HEK293 (cell line): ENCODE results near the gene KLHL35.

Source experiments
- CTCF ChIP-seq: fragments of 450-650 bp; formaldehyde crosslinking; IDR thresholded peaks from 2 replicates; pipeline ENCODE4 v1.5.1; 2016; ENCODE audit warnings: missing biosample characterization, missing genetic modification characterization
- PRDM6 ChIP-seq: fragments of 450-650 bp; formaldehyde crosslinking; IDR thresholded peaks from 2 replicates; pipeline ENCODE4 v1.5.1; 2017; ENCODE audit warnings: missing biosample characterization, missing genetic modification characterization
- REST ChIP-seq: fragments of 450-650 bp; formaldehyde crosslinking; IDR thresholded peaks from 2 replicates; pipeline ENCODE4 v1.5.1; 2016; ENCODE audit warnings: missing biosample characterization, missing genetic modification characterization
- ZNF133 ChIP-seq: fragments of 450-650 bp; formaldehyde crosslinking; IDR thresholded peaks from 2 replicates; pipeline ENCODE4 v1.5.1; 2016; ENCODE audit warnings: missing biosample characterization, missing genetic modification characterization

- no peak for TF ChIP-seq CTCF (tag by site-specific recombination)
- TF ChIP-seq REST (tag by site-specific recombination): no peak
- TF ChIP-seq ZNF133 (tag by site-specific recombination): no peak
- no peak for TF ChIP-seq PRDM6 (tag by site-specific recombination)
Measured at GRCh38 chr11:75470476-75471080, 37.6 kb upstream of the KLHL35 start.
